ENCODE data around the gene PPFIA4.

Gene PPFIA4

GRCh38 chr1:203124546-203125317 is 98.4 kb downstream of the PPFIA4 start:
- Histone ChIP-seq H3K4me1 (ENCODE audit: control insufficient read depth, insufficient read depth, low read length) (peaks cover 15% of the 10 kb centered on the region), H3K36me3 (ENCODE audit: control insufficient read depth, insufficient read depth, low read length) (no peaks in the 10 kb centered on the region), H3K9me3 (ENCODE audit: control insufficient read depth, insufficient read depth, low read length) (no peaks in the 10 kb centered on the region), H3K9ac (ENCODE audit: low read depth, low read length) (no peak overlapping the region), H3K4me3 (ENCODE audit: low read depth, low read length) (no peak overlapping the region), H3K27ac (ENCODE audit: low read depth, low read length) (no peak overlapping the region), H3K27me3 (ENCODE audit: control insufficient read depth, insufficient read depth, low read length) (peaks cover 32% of the 10 kb centered on the region)

- Histone ChIP-seq H3K4me1 (ENCODE audit: control insufficient read depth, insufficient read depth, low read length) (peaks cover 15% of the 10 kb centered on the region), H3K36me3 (ENCODE audit: control insufficient read depth, insufficient read depth, low read length) (no peaks in the 10 kb centered on the region), H3K4me3 (ENCODE audit: low read depth, low read length) (no peak overlapping the region), H3K27ac (ENCODE audit: low read depth, low read length) (no peak overlapping the region), H3K9ac (ENCODE audit: low read depth, low read length) (no peak overlapping the region), H3K27me3 (ENCODE audit: control insufficient read depth, insufficient read depth, low read length) (peaks cover 32% of the 10 kb centered on the region), H3K9me3 (ENCODE audit: control insufficient read depth, insufficient read depth, low read length) (no peaks in the 10 kb centered on the region)
These were observed 100.0 kb downstream of the PPFIA4 start for GRCh38 chr1:203126151-203126865.

- no peaks in the 10 kb centered on the region for H3K9me3 ChIP-seq (ENCODE audit: control insufficient read depth, insufficient read depth, low read length)
- peak overlapping the region; percentile 62 for H3K4me3 ChIP-seq (ENCODE audit: low read depth, low read length)
- no peak overlapping the region for H3K27ac ChIP-seq (ENCODE audit: low read depth, low read length)
- H3K4me1 ChIP-seq (ENCODE audit: control insufficient read depth, insufficient read depth, low read length), result peaks cover 15% of the 10 kb centered on the region
- no peaks in the 10 kb centered on the region for H3K36me3 ChIP-seq (ENCODE audit: control insufficient read depth, insufficient read depth, low read length)
- H3K9ac ChIP-seq (ENCODE audit: low read depth, low read length), result no peak overlapping the region
- H3K27me3 ChIP-seq (ENCODE audit: control insufficient read depth, insufficient read depth, low read length), result peaks cover 32% of the 10 kb centered on the region
These were observed 100.8 kb downstream of the PPFIA4 start for GRCh38 chr1:203126866-203127665.

- Histone ChIP-seq H3K9ac (ENCODE audit: low read depth, low read length) (no peak within 1 kb of the TSS), H3K36me3 (ENCODE audit: control insufficient read depth, insufficient read depth, low read length) (no peaks in the 10 kb centered on the region), H3K4me1 (ENCODE audit: control insufficient read depth, insufficient read depth, low read length) (peaks cover 15% of the 10 kb centered on the region), H3K27ac (ENCODE audit: low read depth, low read length) (no peak within 1 kb of the TSS), H3K9me3 (ENCODE audit: control insufficient read depth, insufficient read depth, low read length) (no peaks in the 10 kb centered on the region), H3K27me3 (ENCODE audit: control insufficient read depth, insufficient read depth, low read length) (peaks cover 32% of the 10 kb centered on the region), H3K4me3 (ENCODE audit: low read depth, low read length) (peak within 1 kb of the TSS; percentile 62)
These were observed 101.6 kb downstream of the PPFIA4 start, which contains the start of gene ADORA1 for GRCh38 chr1:203127666-203128430. ADORA1 (plus strand) TSS chr1:203127726; CDS start chr1:203128842, 1,116 bp downstream.

- Histone ChIP-seq H3K4me1 (ENCODE audit: control insufficient read depth, insufficient read depth, low read length) (peaks cover 15% of the 10 kb centered on the region), H3K4me3 (ENCODE audit: low read depth, low read length) (peak overlapping the region; percentile 62), H3K9ac (ENCODE audit: low read depth, low read length) (no peak overlapping the region), H3K27me3 (ENCODE audit: control insufficient read depth, insufficient read depth, low read length) (peaks cover 32% of the 10 kb centered on the region), H3K36me3 (ENCODE audit: control insufficient read depth, insufficient read depth, low read length) (no peaks in the 10 kb centered on the region), H3K9me3 (ENCODE audit: control insufficient read depth, insufficient read depth, low read length) (no peaks in the 10 kb centered on the region), H3K27ac (ENCODE audit: low read depth, low read length) (no peak overlapping the region)
These were observed 102.1 kb downstream of the PPFIA4 start for GRCh38 chr1:203128431-203128715.
